Ishikawa (cell line): ENCODE results near the gene PEPD.

Experiments used
- CEBPB ChIP-seq: IDR thresholded peaks from 2 replicates; pipeline ENCODE4 v1.6.1; 2012
- CREB1 ChIP-seq: IDR thresholded peaks from 2 replicates; pipeline ENCODE4 v1.6.1; 2012; ENCODE audit warnings: low read depth
- EGR1 ChIP-seq: IDR thresholded peaks from 2 replicates; pipeline ENCODE4 v1.6.1; 2012
- EP300 ChIP-seq: IDR thresholded peaks from 2 replicates; pipeline ENCODE4 v1.6.1; 2012; ENCODE audit warnings: borderline replicate concordance
- FOXM1 ChIP-seq: IDR thresholded peaks from 2 replicates; pipeline ENCODE4 v1.6.1; 2012; ENCODE audit warnings: low read depth, borderline replicate concordance
- MAX ChIP-seq: IDR thresholded peaks from 2 replicates; pipeline ENCODE4 v1.6.1; 2012
- NFIC ChIP-seq: IDR thresholded peaks from 2 replicates; pipeline ENCODE4 v1.6.1; 2012
- RAD21 ChIP-seq: IDR thresholded peaks from 2 replicates; pipeline ENCODE4 v1.6.1; 2012; ENCODE audit warnings: low read depth
- REST ChIP-seq: IDR thresholded peaks from 2 replicates; pipeline ENCODE4 v1.6.1; 2012; ENCODE audit warnings: low read depth, mild to moderate bottlenecking
- TAF1 ChIP-seq: IDR thresholded peaks from 2 replicates; pipeline ENCODE4 v1.6.1; 2012; ENCODE audit warnings: low read depth, mild to moderate bottlenecking
- TCF12 ChIP-seq: IDR thresholded peaks from 2 replicates; pipeline ENCODE4 v1.6.1; 2012; ENCODE audit warnings: low read depth
- TEAD4 ChIP-seq: IDR thresholded peaks from 2 replicates; pipeline ENCODE4 v1.6.1; 2012
- USF1 ChIP-seq: IDR thresholded peaks from 2 replicates; pipeline ENCODE4 v1.6.1; 2012
- YY1 ChIP-seq: IDR thresholded peaks from 2 replicates; pipeline ENCODE4 v1.6.1; 2012; ENCODE audit warnings: low read depth
- ZBTB7A ChIP-seq: IDR thresholded peaks from 2 replicates; pipeline ENCODE4 v1.6.1; 2012; ENCODE audit warnings: low read depth

PEPD gene

GRCh38 chr19:33497778-33498175 is 23.8 kb downstream of the PEPD start:
- TF ChIP-seq EGR1 (no peak), USF1 (no peak), EP300 (no peak), TEAD4 (no peak), MAX (no peak), RAD21 (no peak), REST (no peak), FOXM1 (no peak), TAF1 (no peak), TCF12 (no peak), ZBTB7A (no peak), CREB1 (no peak), NFIC (no peak), CEBPB (no peak), YY1 (no peak)

GRCh38 chr19:33497131-33497777 is 24.3 kb downstream of the PEPD start:
- TF ChIP-seq EGR1, result no peak
- no peak for TF ChIP-seq EP300
- TF ChIP-seq CEBPB, result no peak
- TF ChIP-seq MAX, result no peak
- no peak for TF ChIP-seq USF1
- no peak for TF ChIP-seq RAD21
- no peak for TF ChIP-seq REST
- TF ChIP-seq YY1, result no peak
- no peak for TF ChIP-seq FOXM1
- TF ChIP-seq NFIC, result no peak
- no peak for TF ChIP-seq CREB1
- TF ChIP-seq TCF12, result no peak
- no peak for TF ChIP-seq ZBTB7A
- TF ChIP-seq TAF1, result no peak
- TF ChIP-seq TEAD4, result no peak

- TF ChIP-seq CEBPB (no peak), CREB1 (no peak), TCF12 (no peak), EP300 (no peak), FOXM1 (no peak), TAF1 (no peak), YY1 (no peak), ZBTB7A (no peak), EGR1 (no peak), REST (no peak)
Observed at GRCh38 chr19:33496038-33496895, 25.3 kb downstream of the PEPD start.
